ENCODE results near the gene PLAAT2.
"Not testable (repeated sequence)": the region's sequence is repeated elsewhere in the genome, so short reads cannot be mapped to it uniquely, and the experiment has no call there.

The PLAAT2 gene

GRCh38 chr11:63574856-63575602 lies 11.8 kb upstream of the PLAAT2 start:
- DNase-seq, result no peak

- peak; percentile 6 for DNase-seq
Measured at GRCh38 chr11:63573881-63574855, 11.0 kb upstream of the PLAAT2 start.

GRCh38 chr11:63572026-63572688 lies 9.0 kb upstream of the PLAAT2 start:
- DNase-seq, result no peak

GRCh38 chr11:63569570-63569969 lies 6.4 kb upstream of the PLAAT2 start:
- DNase-seq, result no peak

GRCh38 chr11:63567044-63567840 lies 4.1 kb upstream of the PLAAT2 start:
- DNase-seq, result peak; percentile 65

- no peak for DNase-seq
Measured at GRCh38 chr11:63564784-63565350, 1.7 kb upstream of the PLAAT2 start.

GRCh38 chr11:63564056-63564774 lies 1.0 kb upstream of the PLAAT2 start:
- no peak for DNase-seq

- DNase-seq, result no peak
Measured at GRCh38 chr11:63560506-63561180, 2.5 kb downstream of the PLAAT2 start.

GRCh38 chr11:63558459-63559157 lies 4.6 kb downstream of the PLAAT2 start:
- no peak for DNase-seq

GRCh38 chr11:63557570-63557969 lies 5.6 kb downstream of the PLAAT2 start:
- DNase-seq, result no peak

GRCh38 chr11:63556404-63557013 lies 6.7 kb downstream of the PLAAT2 start:
- no peak for DNase-seq

GRCh38 chr11:63554877-63555223 lies 8.3 kb downstream of the PLAAT2 start:
- DNase-seq, result no peak

GRCh38 chr11:63553759-63554158 lies 9.4 kb downstream of the PLAAT2 start:
- DNase-seq, result peak; percentile 24

- DNase-seq, result no peak
Measured at GRCh38 chr11:63552921-63553320, 10.3 kb downstream of the PLAAT2 start.

- no peak for DNase-seq
Measured at GRCh38 chr11:63551889-63552266, 11.3 kb downstream of the PLAAT2 start.

GRCh38 chr11:63551091-63551888 lies 11.9 kb downstream of the PLAAT2 start:
- DNase-seq, result no peak

- DNase-seq, result not testable (repeated sequence)
Measured at GRCh38 chr11:63550156-63550700, 13.0 kb downstream of the PLAAT2 start.

GRCh38 chr11:63549411-63549810 lies 13.8 kb downstream of the PLAAT2 start:
- DNase-seq, result no peak

- no peak for DNase-seq
Measured at GRCh38 chr11:63548178-63548577, 15.0 kb downstream of the PLAAT2 start.
